Smooth muscle cell (in vitro differentiated cells): ENCODE results near the gene SLC29A1. TPM values are rescaled to one million over a fixed set of nuclear protein-coding genes. Genes with fewer than 3 reads are reported as not detected.

Source experiments
- DNase-seq: peaks from one replicate; lab custom pipeline; 2025; ENCODE audit not compliant: unreplicated experiment; lab: John Stamatoyannopoulos, UW
- H2AFZ ChIP-seq: fragments of 200-600 bp; sonication (generic); 2 replicates; pipeline ENCODE4 v1.6.0; 2016; ENCODE audit warnings: antibody characterized with exemption, low read depth, mild to moderate bottlenecking
- H3F3A ChIP-seq: fragments of 200-600 bp; sonication (generic); 2 replicates; pipeline ENCODE4 v1.6.0; 2017; ENCODE audit warnings: antibody characterized with exemption, low read depth
- H3K27ac ChIP-seq: fragments of 200-600 bp; sonication (generic); 2 replicates; pipeline ENCODE4 v1.5.1; 2016; ENCODE audit warnings: low read depth, mild to moderate bottlenecking
- H3K27me3 ChIP-seq: fragments of 200-600 bp; sonication (generic); 2 replicates; pipeline ENCODE4 v1.6.1; 2016; ENCODE audit warnings: low read depth, mild to moderate bottlenecking
- H3K36me3 ChIP-seq: fragments of 200-600 bp; sonication (generic); 2 replicates; pipeline ENCODE4 v1.5.1; 2016; ENCODE audit warnings: low read depth
- H3K4me1 ChIP-seq: fragments of 200-600 bp; sonication (generic); 2 replicates; pipeline ENCODE4 v1.5.1; 2016; ENCODE audit warnings: low read depth
- H3K4me2 ChIP-seq: fragments of 200-600 bp; sonication (generic); 2 replicates; pipeline ENCODE4 v1.6.0; 2016; ENCODE audit warnings: mild to moderate bottlenecking
- H3K4me3 ChIP-seq: fragments of 200-600 bp; sonication (generic); 2 replicates; pipeline ENCODE4 v1.5.1; 2016; ENCODE audit warnings: mild to moderate bottlenecking
- H3K79me2 ChIP-seq: fragments of 200-600 bp; sonication (generic); 2 replicates; pipeline ENCODE4 v1.6.0; 2016; ENCODE audit warnings: low read depth, mild to moderate bottlenecking
- H3K9ac ChIP-seq: fragments of 200-600 bp; sonication (generic); 2 replicates; pipeline ENCODE4 v1.6.0; 2016; ENCODE audit warnings: low read depth
- H3K9me3 ChIP-seq: fragments of 200-600 bp; sonication (generic); replicated peaks from 2 replicates; pipeline ENCODE4 v1.5.1; 2016; ENCODE audit warnings: low read depth
- H4K20me1 ChIP-seq: fragments of 200-600 bp; sonication (generic); 2 replicates; pipeline ENCODE4 v1.6.0; 2016; ENCODE audit warnings: low read depth
- CTCF ChIP-seq: fragments of 200-600 bp; sonication (generic); IDR thresholded peaks from 2 replicates; pipeline ENCODE4 v1.5.1; 2017; ENCODE audit warnings: borderline replicate concordance, mild to moderate bottlenecking, antibody characterized with exemption; ENCODE audit not compliant: insufficient read depth, poor library complexity, severe bottlenecking
- WGBS: methylation state at CpG from one replicate; pipeline ENCODE4 v1.1.7; 2016; ENCODE audit warnings: low lambda C conversion rate; 5-methylcytosine and 5-hydroxymethylcytosine counted together
- polyA plus RNA-seq: library from polyadenylated mRNA; unstranded; fragments of >200 nt; fragmentation: Nextera tagmentation; extraction: Ambion mirVana; gene quantifications from 2 replicates; pipeline ENCODE4 v1.2.1, GENCODE V29; 2016
- total RNA-seq: library from RNA; depleted of rRNA; stranded (reverse); fragments of >200 nt; gene quantifications from 2 replicates; pipeline ENCODE4 v1.2.3, GENCODE V29; 2014

SLC29A1 gene
- total and polyA plus RNA-seq, 2 experiments from 2014 or later, result 7.4 to 8.0 TPM

GRCh38 chr6:44225579-44226325 is 2.4 kb downstream of the SLC29A1 start:
- Histone ChIP-seq H3K36me3 (no peaks in the 10 kb centered on the region), H3K4me3 (no peak overlapping the region), H3K9ac (no peak overlapping the region), H4K20me1 (no peaks in the 10 kb centered on the region), H3K9me3 (no peaks in the 10 kb centered on the region), H3K27ac (no peak overlapping the region), H3K27me3 (no peaks in the 10 kb centered on the region), H3K79me2 (no peaks in the 10 kb centered on the region), H3F3A (peaks cover 6% of the 10 kb centered on the region), H3K4me1 (peaks cover 34% of the 10 kb centered on the region), H2AFZ (no peak overlapping the region), H3K4me2 (no peak overlapping the region)
- WGBS, result 92% methylated on average over 8 of the region's 8 CpGs
- DNase-seq, result no peak
- no peak for TF ChIP-seq CTCF

GRCh38 chr6:44226368-44227147 is 3.2 kb downstream of the SLC29A1 start:
- TF ChIP-seq CTCF, result no peak
- Histone ChIP-seq H3K79me2 (no peaks in the 10 kb centered on the region), H3K27me3 (no peaks in the 10 kb centered on the region), H3F3A (no peaks in the 10 kb centered on the region), H3K9me3 (no peaks in the 10 kb centered on the region), H3K4me1 (peaks cover 33% of the 10 kb centered on the region), H3K4me3 (no peak overlapping the region), H3K27ac (no peak overlapping the region), H3K36me3 (no peaks in the 10 kb centered on the region), H3K9ac (no peak overlapping the region), H2AFZ (no peak overlapping the region), H4K20me1 (no peaks in the 10 kb centered on the region), H3K4me2 (no peak overlapping the region)
- no peak for DNase-seq
- WGBS, result 70% methylated on average over 15 of the region's 15 CpGs

- Histone ChIP-seq H3K79me2 (no peaks in the 10 kb centered on the region), H3K9me3 (no peaks in the 10 kb centered on the region), H4K20me1 (no peaks in the 10 kb centered on the region), H3K27me3 (no peaks in the 10 kb centered on the region), H3K9ac (no peak overlapping the region), H3K27ac (no peak overlapping the region), H3K4me1 (peaks cover 28% of the 10 kb centered on the region), H3K4me3 (no peak overlapping the region), H3K4me2 (no peak overlapping the region), H3F3A (no peaks in the 10 kb centered on the region), H3K36me3 (no peaks in the 10 kb centered on the region), H2AFZ (no peak overlapping the region)
- DNase-seq, result no peak
- WGBS, result 80% methylated on average over 6 of the region's 7 CpGs
- TF ChIP-seq CTCF, result no peak
Observed at GRCh38 chr6:44227148-44227793, 3.9 kb downstream of the SLC29A1 start.
